LNCaP clone FGC (cell line): ENCODE results near the gene PHLPP2.

Source experiments
- DNase-seq: peaks from one replicate; pipeline ENCODE4 v3.0.0-alpha.2; 2011; ENCODE audit warnings: low read depth
- H3K4me3 ChIP-seq: 2 replicates; pipeline ENCODE4 v1.5.1; 2011; ENCODE audit warnings: mild to moderate bottlenecking, low read depth, low read length, control low read depth
- TF ChIP-seq, protein P1 (sequence below): IDR thresholded peaks from 2 replicates; pipeline ENCODE4 v1.5.1; 2012; ENCODE audit warnings: mild to moderate bottlenecking; ENCODE audit not compliant: control insufficient read depth, insufficient read depth; ENCODE audit errors: extremely low read depth

The PHLPP2 gene

DNA sequence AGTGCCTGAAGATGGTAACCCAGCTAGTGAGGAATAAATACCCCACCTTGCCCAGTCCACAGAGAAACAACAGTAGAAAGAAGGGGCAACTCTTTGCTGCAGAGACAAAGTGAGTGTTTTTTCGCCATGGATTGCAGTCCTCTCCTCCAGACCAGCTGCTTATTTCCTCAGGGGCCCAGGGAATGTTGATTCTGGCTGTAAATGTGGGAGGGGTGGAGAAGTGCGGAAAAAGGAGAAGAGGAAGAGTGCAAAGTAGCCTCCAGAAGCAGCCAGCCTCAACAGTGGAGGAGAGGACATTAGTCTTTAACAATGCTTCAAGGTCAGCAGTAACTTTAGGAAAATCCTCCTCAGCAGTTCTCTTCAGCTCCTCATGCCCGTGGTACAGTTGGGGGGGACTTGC, 8.1 kb upstream of the PHLPP2 start:
- H3K4me3 ChIP-seq, result no peak overlapping the region
- no peak for DNase-seq
- TF ChIP-seq, protein P1, sequence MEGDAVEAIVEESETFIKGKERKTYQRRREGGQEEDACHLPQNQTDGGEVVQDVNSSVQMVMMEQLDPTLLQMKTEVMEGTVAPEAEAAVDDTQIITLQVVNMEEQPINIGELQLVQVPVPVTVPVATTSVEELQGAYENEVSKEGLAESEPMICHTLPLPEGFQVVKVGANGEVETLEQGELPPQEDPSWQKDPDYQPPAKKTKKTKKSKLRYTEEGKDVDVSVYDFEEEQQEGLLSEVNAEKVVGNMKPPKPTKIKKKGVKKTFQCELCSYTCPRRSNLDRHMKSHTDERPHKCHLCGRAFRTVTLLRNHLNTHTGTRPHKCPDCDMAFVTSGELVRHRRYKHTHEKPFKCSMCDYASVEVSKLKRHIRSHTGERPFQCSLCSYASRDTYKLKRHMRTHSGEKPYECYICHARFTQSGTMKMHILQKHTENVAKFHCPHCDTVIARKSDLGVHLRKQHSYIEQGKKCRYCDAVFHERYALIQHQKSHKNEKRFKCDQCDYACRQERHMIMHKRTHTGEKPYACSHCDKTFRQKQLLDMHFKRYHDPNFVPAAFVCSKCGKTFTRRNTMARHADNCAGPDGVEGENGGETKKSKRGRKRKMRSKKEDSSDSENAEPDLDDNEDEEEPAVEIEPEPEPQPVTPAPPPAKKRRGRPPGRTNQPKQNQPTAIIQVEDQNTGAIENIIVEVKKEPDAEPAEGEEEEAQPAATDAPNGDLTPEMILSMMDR, result no peak

DNA sequence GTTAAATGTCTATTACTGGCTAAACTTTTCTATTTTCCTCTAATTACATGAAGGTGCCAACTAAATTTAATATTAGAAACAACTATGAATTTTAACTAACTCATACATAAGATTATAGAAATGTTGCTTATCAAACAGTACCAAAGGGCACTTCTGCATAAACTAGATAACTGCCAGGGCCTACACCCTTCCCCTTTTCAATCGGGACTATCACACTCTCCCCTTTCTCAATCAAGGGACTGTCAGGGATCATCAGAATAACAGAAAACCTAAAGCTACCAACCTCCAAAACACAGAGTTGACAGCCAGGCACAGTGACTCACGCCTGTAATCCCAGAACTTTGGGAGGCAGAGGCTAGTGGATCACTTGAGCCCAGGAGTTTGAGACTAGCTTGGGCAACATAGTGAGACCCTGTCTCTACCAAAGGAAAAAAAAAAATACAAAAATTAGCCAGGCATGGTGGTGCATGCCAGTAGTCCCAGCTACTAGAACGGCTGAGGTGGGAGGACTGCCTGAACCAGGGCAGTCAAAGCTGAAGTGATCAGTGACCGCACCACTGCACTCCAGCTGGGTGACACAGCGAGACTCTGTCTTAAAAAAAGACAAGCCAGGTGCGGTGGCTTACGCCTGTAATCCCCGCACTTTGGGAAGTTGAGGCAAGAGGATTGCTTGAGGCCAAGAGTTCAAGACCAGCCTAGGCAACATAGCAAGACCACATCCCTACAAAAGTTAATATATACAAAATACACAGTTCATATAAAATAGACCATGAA, 3.2 kb upstream of the PHLPP2 start:
- DNase-seq, result no peak
- no peak overlapping the region for H3K4me3 ChIP-seq
- TF ChIP-seq, protein P1, result no peak

DNA sequence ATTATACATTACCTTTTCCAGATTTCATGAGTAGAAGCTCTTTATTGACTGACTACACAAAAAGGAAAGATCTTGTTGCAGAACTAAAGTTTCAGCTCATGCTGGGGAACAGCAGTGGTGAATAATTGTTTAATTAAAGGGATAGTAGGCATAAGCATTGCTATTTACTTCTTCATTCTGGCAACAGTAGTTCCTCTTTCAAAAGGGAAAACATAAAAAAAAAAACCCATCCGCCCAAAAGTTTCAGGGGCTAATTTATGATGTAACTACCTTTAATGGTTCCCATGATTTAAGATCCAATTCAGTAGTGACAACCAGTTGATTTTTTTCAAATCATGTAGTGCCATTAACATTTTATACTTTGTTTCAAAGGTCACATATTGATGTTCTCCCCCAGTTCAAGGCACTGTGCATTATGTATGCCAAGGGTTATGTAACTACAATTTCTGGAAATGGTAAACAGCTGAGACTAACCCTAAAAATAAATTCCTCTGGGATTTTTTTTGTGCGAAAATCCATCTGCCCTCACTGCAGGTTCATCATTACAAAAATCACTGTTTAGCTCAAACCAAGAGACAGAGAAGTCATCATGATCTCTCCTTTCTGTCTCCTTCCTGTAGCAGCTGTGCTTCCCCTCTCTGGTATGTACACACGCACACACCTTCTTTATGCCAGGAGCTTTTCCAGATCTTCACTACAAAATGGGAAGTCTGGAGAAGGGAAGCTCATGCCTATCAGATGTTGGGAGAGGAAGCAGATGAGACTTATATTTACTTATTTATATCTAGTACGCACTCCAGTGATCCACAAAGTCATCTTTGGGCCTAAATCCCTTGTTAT, 2.2 kb upstream of the PHLPP2 start:
- no peak overlapping the region for H3K4me3 ChIP-seq
- DNase-seq, result no peak
- TF ChIP-seq, protein P1, result no peak

GRCh38 chr16:71723537-71724319, 773 bp downstream of the PHLPP2 start:
- DNase-seq, result peak; percentile 66
- H3K4me3 ChIP-seq, result peak overlapping the region; percentile 74
- TF ChIP-seq, protein P1, result no peak

DNA sequence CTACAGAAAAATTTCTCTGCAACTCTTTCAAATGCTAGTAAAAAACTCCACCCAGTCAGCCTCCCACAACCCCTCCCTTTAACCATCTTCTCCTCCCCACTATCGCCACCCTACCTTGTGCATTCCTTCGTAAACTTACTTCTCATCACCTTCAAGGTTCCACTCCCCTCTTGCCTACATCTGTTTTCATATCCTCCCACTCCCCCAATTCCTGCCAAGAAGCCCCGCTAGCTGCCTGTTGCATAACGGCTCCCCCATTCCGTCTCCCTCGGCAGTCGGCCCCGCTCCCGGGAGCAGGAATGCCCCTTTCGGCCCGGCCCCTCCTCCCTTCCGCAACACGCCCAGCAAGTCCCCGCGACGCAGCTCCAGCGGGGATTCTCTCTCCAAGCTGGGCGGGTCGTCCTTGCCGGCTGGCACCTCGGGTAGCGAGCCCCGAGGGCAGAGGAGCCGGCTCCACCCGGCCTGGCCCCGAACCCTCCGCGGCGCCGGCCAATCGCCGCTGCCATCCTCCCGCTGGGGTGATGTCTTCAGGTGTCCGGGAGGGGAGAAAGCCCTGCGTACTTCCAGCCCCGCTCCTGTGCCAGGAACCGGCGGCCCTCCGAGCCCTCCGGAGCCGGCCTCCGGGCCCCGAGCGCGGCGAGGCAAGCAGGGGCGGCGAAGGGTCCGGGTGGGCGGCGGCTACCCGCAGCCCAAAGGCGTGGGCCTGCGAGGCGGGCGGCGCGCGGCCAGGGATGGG, 1.5 kb downstream of the PHLPP2 start:
- TF ChIP-seq, protein P1, result no peak
- H3K4me3 ChIP-seq, result peak overlapping the region; percentile 74
- DNase-seq, result peak; percentile 49

DNA sequence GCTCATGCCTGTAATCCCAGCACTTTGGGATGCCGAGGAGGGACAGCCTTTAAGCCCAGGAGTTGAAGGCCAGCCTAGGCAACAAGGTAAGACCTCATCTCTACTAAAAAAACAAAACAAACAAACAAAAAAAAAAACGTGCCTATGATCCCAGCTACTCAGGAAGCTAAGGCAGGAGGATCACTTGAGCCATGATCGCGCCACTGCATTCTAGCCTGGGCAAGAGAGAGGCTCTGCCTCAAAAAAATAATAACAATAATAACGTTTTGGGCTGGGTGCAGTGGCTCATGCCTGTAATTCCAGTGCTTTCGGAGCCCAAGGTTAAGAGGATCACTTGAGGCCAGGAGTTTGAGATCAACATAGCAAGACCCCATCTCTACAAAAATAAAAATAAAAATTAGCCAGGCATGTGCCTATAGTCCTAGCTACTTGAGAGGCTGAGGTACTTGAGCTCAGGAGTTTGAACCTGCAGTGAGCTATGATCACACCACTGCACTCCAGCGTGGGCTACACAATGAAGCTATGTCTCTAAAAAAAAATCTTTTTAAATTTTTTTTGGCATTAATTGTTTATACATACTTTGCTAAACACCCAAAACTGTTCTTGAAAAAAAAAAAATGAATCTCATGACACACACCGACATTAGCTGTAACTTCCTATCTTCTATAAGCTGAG, 3.3 kb downstream of the PHLPP2 start:
- no peak overlapping the region for H3K4me3 ChIP-seq
- TF ChIP-seq, protein P1, result no peak
- no peak for DNase-seq
